ENCODE measurements around the gene SERPINA1. TPM values are rescaled to one million over a fixed set of nuclear protein-coding genes. Genes with fewer than 3 reads are reported as not detected.

The SERPINA1 gene
- total RNA-seq, 1 donor from 2014 or later, result 994 TPM

- peak; percentile 40 for DNase-seq
- ATAC-seq, result no peak
- no peak for TF ChIP-seq CTCF (IDR thresholded peaks at IDR 0.05)
- Histone ChIP-seq H3K4me1 (peaks cover 66% of the 10 kb centered on the region), H3K9me3 (no peaks in the 10 kb centered on the region), H3K27me3 (ENCODE audit: low read depth) (no peaks in the 10 kb centered on the region), H3K27ac (peak overlapping the region; percentile 85), H3K36me3 (no peaks in the 10 kb centered on the region), H3K4me3 (peak overlapping the region; percentile 52)
- intact Hi-C loops (cut with DNase I), result no loop called here
Measured at GRCh38 chr14:94389731-94390371, 1.4 kb upstream of the SERPINA1 start.

GRCh38 chr14:94389104-94389469 lies 685 bp upstream of the SERPINA1 start:
- intact Hi-C loops (cut with DNase I), result no loop called here

GRCh38 chr14:94388027-94388383 lies 397 bp downstream of the SERPINA1 start:
- H3K4me1 ChIP-seq, result peaks cover 65% of the 10 kb centered on the region
- H3K36me3 ChIP-seq, result peaks cover 2% of the 10 kb centered on the region
- DNase-seq (no peak), ATAC-seq (no peak)
- no peaks in the 10 kb centered on the region for H3K27me3 ChIP-seq (ENCODE audit: low read depth)
- H3K9me3 ChIP-seq, result no peaks in the 10 kb centered on the region
- intact Hi-C loops (cut with DNase I), result no loop called here
- TF ChIP-seq CTCF (IDR thresholded peaks at IDR 0.05), result no peak
- peak overlapping the region; percentile 85 for H3K27ac ChIP-seq
- H3K4me3 ChIP-seq, result peak overlapping the region; percentile 52

More at GRCh38 chr14:94389104-94389469, 685 bp upstream of the SERPINA1 start:
- H3K36me3 ChIP-seq, result no peaks in the 10 kb centered on the region
- no peak for TF ChIP-seq CTCF (IDR thresholded peaks at IDR 0.05)
- DNase-seq (no peak), ATAC-seq (no peak)
- H3K4me3 ChIP-seq, result peak overlapping the region; percentile 52
- peaks cover 65% of the 10 kb centered on the region for H3K4me1 ChIP-seq
- peak overlapping the region; percentile 85 for H3K27ac ChIP-seq
- no peaks in the 10 kb centered on the region for H3K27me3 ChIP-seq (ENCODE audit: low read depth)
- no peaks in the 10 kb centered on the region for H3K9me3 ChIP-seq

GRCh38 chr14:94387051-94388026 lies 1.1 kb downstream of the SERPINA1 start:
- H3K36me3 ChIP-seq, result peaks cover 8% of the 10 kb centered on the region
- no peaks in the 10 kb centered on the region for H3K9me3 ChIP-seq
- H3K27me3 ChIP-seq (ENCODE audit: low read depth), result no peaks in the 10 kb centered on the region
- H3K4me1 ChIP-seq, result peaks cover 63% of the 10 kb centered on the region
- intact Hi-C loops (cut with DNase I), result no loop called here
- H3K4me3 ChIP-seq, result peak overlapping the region; percentile 52
- H3K27ac ChIP-seq, result peak overlapping the region; percentile 85
- ATAC-seq (no peak), DNase-seq (peak; percentile 63)
- TF ChIP-seq CTCF (IDR thresholded peaks at IDR 0.05), result no peak

- intact Hi-C loops (cut with DNase I), result no loop called here
- DNase-seq (no peak), ATAC-seq (no peak)
- Histone ChIP-seq H3K9me3 (no peaks in the 10 kb centered on the region), H3K27me3 (ENCODE audit: low read depth) (no peaks in the 10 kb centered on the region), H3K36me3 (peaks cover 18% of the 10 kb centered on the region), H3K4me3 (peak overlapping the region; percentile 52), H3K4me1 (peaks cover 53% of the 10 kb centered on the region), H3K27ac (peak overlapping the region; percentile 46)
- TF ChIP-seq CTCF (IDR thresholded peaks at IDR 0.05), result no peak
Measured at GRCh38 chr14:94386085-94387031, 2.0 kb downstream of the SERPINA1 start.

Measured in lower lobe of right lung (tissue), 2 donors.